Measurements from ENCODE around the gene ZNF785.
"Not testable (repeated sequence)": the region's sequence is repeated elsewhere in the genome, so short reads cannot be mapped to it uniquely, and the experiment has no call there.

Gene ZNF785

GRCh38 chr16:30565526-30565925 is 20.0 kb downstream of the ZNF785 start:
- no peak for DNase-seq

- no peak for DNase-seq
These were observed 23.5 kb downstream of the ZNF785 start for GRCh38 chr16:30562021-30562420.

GRCh38 chr16:30561089-30561816 is 24.2 kb downstream of the ZNF785 start:
- DNase-seq: peak; percentile 37 to 41

GRCh38 chr16:30559690-30560089 is 25.8 kb downstream of the ZNF785 start:
- DNase-seq: peak in 1 of 2 donors; percentile 23

- DNase-seq: no peak
These were observed 26.6 kb downstream of the ZNF785 start for GRCh38 chr16:30558789-30559377.

- peak; percentile 99 for DNase-seq
These were observed 27.3 kb downstream of the ZNF785 start, which contains the start of gene ZNF764 for GRCh38 chr16:30557957-30558788. TSS of gene ZNF764 (minus strand) at chr16:30558374. CDS start at chr16:30558182, 192 bp downstream.

GRCh38 chr16:30557707-30557956 is 27.9 kb downstream of the ZNF785 start:
- no peak for DNase-seq

GRCh38 chr16:30556125-30556473 is 29.4 kb downstream of the ZNF785 start:
- no peak for DNase-seq

GRCh38 chr16:30555315-30556124 is 30.0 kb downstream of the ZNF785 start:
- no peak for DNase-seq

GRCh38 chr16:30554557-30555314 is 30.8 kb downstream of the ZNF785 start:
- DNase-seq: no peak

- DNase-seq: no peak
These were observed 32.1 kb downstream of the ZNF785 start for GRCh38 chr16:30553393-30553899.

GRCh38 chr16:30552956-30553355 is 32.5 kb downstream of the ZNF785 start:
- no peak for DNase-seq

GRCh38 chr16:30551781-30552180 is 33.7 kb downstream of the ZNF785 start:
- peak; percentile 65 to 89 for DNase-seq

GRCh38 chr16:30548416-30549253 is 36.9 kb downstream of the ZNF785 start:
- DNase-seq: no peak

GRCh38 chr16:30546115-30546514 is 39.4 kb downstream of the ZNF785 start:
- no peak for DNase-seq

GRCh38 chr16:30543067-30543466 is 42.4 kb downstream of the ZNF785 start:
- DNase-seq: no peak

- DNase-seq: no peak
These were observed 43.8 kb downstream of the ZNF785 start for GRCh38 chr16:30541502-30542329.

- DNase-seq: not testable (repeated sequence)
These were observed 44.5 kb downstream of the ZNF785 start for GRCh38 chr16:30540916-30541464.

GRCh38 chr16:30539986-30540526 is 45.4 kb downstream of the ZNF785 start:
- DNase-seq: not testable (repeated sequence)

All from CD4-positive, alpha-beta T cell treated with Interleukin-4 for 1 hour (primary cell).